Cerebellar cortex (tissue), 1 donor: ENCODE results near the gene USO1.
"Not testable (repeated sequence)": the region's sequence is repeated elsewhere in the genome, so short reads cannot be mapped to it uniquely, and the experiment has no call there.

Source experiments
- DNase-seq: peaks from one replicate; pipeline ENCODE4 v3.0.0-alpha.2; 2015; ENCODE audit warnings: low spot score

USO1 gene

GRCh38 chr4:75714011-75714410 lies 10.4 kb upstream of the USO1 start:
- no peak for DNase-seq

GRCh38 chr4:75714704-75715103 lies 9.7 kb upstream of the USO1 start:
- no peak for DNase-seq

- DNase-seq: no peak
Observed at GRCh38 chr4:75715105-75715799, 9.1 kb upstream of the USO1 start.

GRCh38 chr4:75716054-75716453 lies 8.3 kb upstream of the USO1 start:
- DNase-seq: not testable (repeated sequence)

- DNase-seq: no peak
Observed at GRCh38 chr4:75717408-75717807, 7.0 kb upstream of the USO1 start.

GRCh38 chr4:75718529-75718928 lies 5.8 kb upstream of the USO1 start:
- DNase-seq: no peak

GRCh38 chr4:75722417-75722816 lies 2.0 kb upstream of the USO1 start:
- DNase-seq: no peak

- peak; percentile 23 for DNase-seq
Observed at GRCh38 chr4:75723163-75724065, 963 bp upstream of the USO1 start.

- peak; percentile 58 for DNase-seq
Observed at GRCh38 chr4:75724867-75725724, 719 bp downstream of the USO1 start.

- not testable (repeated sequence) for DNase-seq
Observed at GRCh38 chr4:75725942-75726538, 1.7 kb downstream of the USO1 start.

GRCh38 chr4:75726577-75726976 lies 2.2 kb downstream of the USO1 start:
- no peak for DNase-seq

- DNase-seq: no peak
Observed at GRCh38 chr4:75727073-75727472, 2.7 kb downstream of the USO1 start.

GRCh38 chr4:75729836-75730235 lies 5.5 kb downstream of the USO1 start:
- DNase-seq: no peak

- no peak for DNase-seq
Observed at GRCh38 chr4:75733369-75733768, 9.0 kb downstream of the USO1 start.

- no peak for DNase-seq
Observed at GRCh38 chr4:75735525-75735924, 11.1 kb downstream of the USO1 start.

- no peak for DNase-seq
Observed at GRCh38 chr4:75736862-75737261, 12.5 kb downstream of the USO1 start.

GRCh38 chr4:75737398-75737797 lies 13.0 kb downstream of the USO1 start:
- no peak for DNase-seq

GRCh38 chr4:75741027-75741426 lies 16.6 kb downstream of the USO1 start:
- no peak for DNase-seq

- DNase-seq: no peak
Observed at GRCh38 chr4:75742451-75742850, 18.1 kb downstream of the USO1 start.

GRCh38 chr4:75745161-75745560 lies 20.8 kb downstream of the USO1 start:
- DNase-seq: no peak

- DNase-seq: no peak
Observed at GRCh38 chr4:75745721-75746199, 21.4 kb downstream of the USO1 start.

- DNase-seq: no peak
Observed at GRCh38 chr4:75752637-75753036, 28.3 kb downstream of the USO1 start.
